Activated naive CD8-positive, alpha-beta T cell treated with anti-CD3 and anti-CD28 coated beads for 36 hours (primary cell): ENCODE measurements around the gene TSEN2. TPM values are rescaled to one million over a fixed set of nuclear protein-coding genes. Genes with fewer than 3 reads are reported as not detected.

Experiments used
- total RNA-seq, 2 experiments: library from RNA; stranded (reverse); gene quantifications; one replicate each; pipeline ENCODE4 v1.2.3, GENCODE V29; 2021

The TSEN2 gene
- total RNA-seq, 2 experiments from 2014 or later = 24.7 to 29.7 TPM

Other genes with a start within 250 kb of the TSEN2 start
- gene PPARG, start 195.4 kb upstream of the TSEN2 start, total RNA-seq = under 1 TPM; 0.20 to 0.47 TPM
- gene MKRN2OS, start 61.0 kb downstream of the TSEN2 start, total RNA-seq = not detected
- gene MKRN2, start 72.6 kb downstream of the TSEN2 start, total RNA-seq = 10 to 100 TPM; 27.8 to 29.2 TPM
- gene RAF1, start 179.6 kb downstream of the TSEN2 start, total RNA-seq = 10 to 100 TPM; 79.3 to 79.8 TPM